ENCODE results near the gene GPR32. TPM values are rescaled to one million over a fixed set of nuclear protein-coding genes. Genes with fewer than 3 reads are reported as not detected.
A peak's percentile ranks its signal among the peaks of the same experiment; 100 is the strongest.
"Not testable (repeated sequence)": the region's sequence is repeated elsewhere in the genome, so short reads cannot be mapped to it uniquely, and the experiment has no call there.

The GPR32 gene
- not detected for polyA plus RNA-seq (ENCODE audit: insufficient read length in 10 of 10)
- long read RNA-seq, donor 1, result 0 reads
- long read RNA-seq, donor 2, result 0 reads
- long read RNA-seq, donor 3, result 0 reads
- long read RNA-seq, donor 4, result 0 reads
- long read RNA-seq, donor 5, result 0 reads
- long read RNA-seq, donor 6, result 0 reads
- long read RNA-seq, donor 7, result 0 reads
- long read RNA-seq, donor 8, result 0 reads
- long read RNA-seq, donor 9, result 0 reads

GRCh38 chr19:50770164-50770563, at the start of gene GPR32:
Gene GPR32, plus strand, starts transcription at chr19:50770464. Its CDS starts 137 bp downstream, at chr19:50770601.
- not testable (repeated sequence) for DNase-seq

DNA sequence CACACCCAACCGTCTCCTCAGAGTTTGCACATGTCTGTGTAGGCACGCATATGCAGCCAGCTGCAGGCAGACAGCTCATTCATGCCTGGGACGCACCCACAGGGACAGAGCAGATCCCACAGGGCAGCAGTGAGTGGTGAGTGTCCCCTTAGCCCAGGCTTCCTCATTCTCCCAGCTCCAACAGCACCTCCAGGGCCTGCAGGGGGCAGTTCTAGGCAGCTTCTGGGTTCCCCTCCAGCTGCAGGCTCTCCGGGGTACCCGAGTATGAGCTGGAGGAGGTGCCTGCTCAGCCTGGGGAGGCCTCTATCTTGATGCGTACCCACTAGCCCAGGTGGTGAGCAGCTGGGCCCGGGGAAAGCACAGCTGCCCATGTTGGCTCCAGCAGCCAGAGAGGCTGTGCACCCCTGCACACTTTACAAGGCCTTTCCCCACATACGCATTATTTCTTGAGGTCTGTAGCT, 49.3 kb upstream of the GPR32 start:
- DNase-seq, result peak in 1 of 3 donors; percentile 53

DNA sequence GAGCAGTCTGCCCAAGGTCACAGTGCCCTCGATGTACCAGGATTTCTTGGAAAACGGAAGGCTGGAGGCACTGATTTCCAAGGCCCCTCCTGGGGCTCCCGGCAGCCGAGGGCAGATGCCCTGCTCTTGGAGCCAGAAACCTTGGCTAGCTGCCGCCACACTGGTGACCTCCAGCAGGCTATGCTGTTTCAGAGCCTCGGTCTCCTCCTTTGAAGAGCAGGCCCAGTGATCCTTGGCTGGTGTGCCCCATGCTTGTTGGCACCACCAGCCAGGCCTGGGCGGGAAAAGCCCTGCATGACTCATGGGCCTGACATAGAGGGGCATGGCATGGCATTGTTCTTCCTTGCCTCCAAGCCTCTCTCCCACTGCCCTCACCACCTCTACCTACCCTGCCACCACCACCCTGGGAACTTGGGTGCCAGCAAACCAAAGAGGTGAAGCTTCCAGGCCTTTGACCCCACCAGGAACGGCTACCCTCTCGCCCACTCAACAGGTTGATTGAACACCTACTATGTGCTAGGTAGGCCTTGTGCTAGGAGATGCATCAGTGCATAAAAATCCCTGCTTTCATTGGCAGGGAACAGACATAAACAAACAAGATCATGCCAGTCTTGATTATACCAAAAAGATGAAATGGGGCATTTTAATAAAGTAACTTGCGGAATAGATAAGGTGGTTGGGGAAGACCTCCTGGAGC, 48.7 kb upstream of the GPR32 start:
- DNase-seq, result peak in 1 of 3 donors; percentile 49

GRCh38 chr19:50722201-50723013, 47.9 kb upstream of the GPR32 start:
- DNase-seq, result peak in 1 of 3 donors; percentile 57

GRCh38 chr19:50723069-50723468, 47.2 kb upstream of the GPR32 start, which contains the start of gene CLEC11A:
Gene CLEC11A, plus strand, starts transcription at chr19:50723364. Its CDS starts 162 bp downstream, at chr19:50723526.
- DNase-seq, result peak; percentile 69 to 90 (median 73)

- peak in 1 of 3 donors; percentile 54 for DNase-seq
These were observed 46.3 kb upstream of the GPR32 start for GRCh38 chr19:50723735-50724521.

DNA sequence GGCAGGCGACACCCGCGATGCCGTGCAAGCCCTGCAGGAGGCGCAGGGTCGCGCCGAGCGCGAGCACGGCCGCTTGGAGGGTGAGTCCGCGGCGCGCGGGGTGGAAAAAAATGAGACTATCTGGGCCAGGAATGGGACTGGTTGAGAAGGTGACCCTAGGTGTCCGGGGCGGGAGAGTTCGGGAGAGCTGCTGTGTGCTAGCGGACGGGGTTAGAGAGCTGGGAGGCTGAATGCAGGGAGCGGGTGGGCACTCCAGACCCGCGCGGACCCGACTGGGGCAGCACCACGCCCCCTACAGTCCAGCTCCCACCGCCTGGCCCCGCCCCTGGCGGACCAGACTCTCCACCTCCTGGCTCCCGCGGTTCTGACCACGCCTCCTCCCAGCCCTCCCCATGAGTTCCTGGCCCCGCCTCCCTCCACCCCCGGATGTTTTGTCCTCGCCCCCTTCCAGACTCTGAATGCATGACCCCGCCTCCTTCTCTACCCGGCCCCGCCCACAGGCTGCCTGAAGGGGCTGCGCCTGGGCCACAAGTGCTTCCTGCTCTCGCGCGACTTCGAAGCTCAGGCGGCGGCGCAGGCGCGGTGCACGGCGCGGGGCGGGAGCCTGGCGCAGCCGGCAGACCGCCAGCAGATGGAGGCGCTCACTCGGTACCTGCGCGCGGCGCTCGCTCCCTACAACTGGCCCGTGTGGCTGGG, 45.6 kb upstream of the GPR32 start:
- peak; percentile 99 to 100 (median 100) for DNase-seq

- DNase-seq, result no peak
These were observed 44.9 kb upstream of the GPR32 start for GRCh38 chr19:50725218-50725910.

DNA sequence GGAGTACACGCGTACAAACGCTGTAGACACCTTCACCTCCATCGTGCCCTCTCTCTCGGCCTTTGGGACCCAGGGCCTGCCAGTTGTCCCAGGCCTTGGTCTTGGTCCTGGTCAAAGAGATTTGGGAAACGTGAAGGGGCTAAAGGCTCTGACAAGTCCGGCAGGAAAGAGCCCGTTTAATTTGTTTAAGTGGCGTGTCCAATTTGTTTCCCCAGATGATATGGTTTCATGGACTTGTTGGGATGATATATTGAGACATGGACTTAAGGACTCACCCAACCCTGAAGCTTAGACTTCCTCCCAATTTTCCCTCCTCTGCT, 44.4 kb upstream of the GPR32 start:
- no peak for DNase-seq

GRCh38 chr19:50728084-50728737, 42.1 kb upstream of the GPR32 start:
- DNase-seq, result peak; percentile 68 to 86 (median 75)

DNA sequence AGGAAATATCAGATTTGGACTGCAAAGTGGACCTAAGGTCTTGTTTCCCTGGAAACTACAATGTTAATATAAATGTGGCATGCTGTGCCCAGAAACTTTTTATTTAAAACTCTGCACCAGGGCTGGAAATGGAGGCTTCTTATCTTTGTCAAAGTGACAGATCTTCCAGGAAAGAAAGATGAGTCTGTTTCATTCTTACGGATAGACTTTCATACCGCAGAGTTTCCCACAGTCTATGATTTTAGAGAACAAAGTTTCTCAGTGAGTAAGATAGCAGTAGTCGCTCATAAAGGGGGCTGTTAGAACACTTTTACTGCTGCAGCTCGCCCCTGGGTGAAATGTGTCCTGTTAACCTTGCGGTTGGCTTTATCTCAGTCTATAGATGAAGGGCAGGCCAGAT, 40.4 kb upstream of the GPR32 start:
- DNase-seq, result no peak

DNA sequence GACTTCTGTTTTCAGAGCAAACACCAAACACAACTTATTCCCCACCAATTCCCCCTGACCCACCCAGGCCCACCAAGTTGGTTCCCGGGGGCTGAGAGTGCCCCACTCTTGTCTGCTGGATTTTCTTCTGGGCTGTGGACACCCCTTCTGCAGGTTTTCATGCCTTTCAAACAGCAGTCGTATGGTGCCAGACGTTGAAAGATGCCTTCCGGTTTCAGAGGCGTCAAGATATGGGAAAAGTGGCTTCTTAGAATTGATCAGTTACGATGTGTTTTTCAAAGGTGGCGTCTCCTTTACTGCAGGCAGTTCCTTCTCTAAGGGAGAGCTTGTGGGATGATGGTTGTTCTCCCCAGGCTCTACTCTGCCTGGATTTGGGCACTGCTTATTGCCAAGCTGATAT, 34.4 kb upstream of the GPR32 start:
- DNase-seq, result no peak

GRCh38 chr19:50736338-50736737, 33.9 kb upstream of the GPR32 start:
- no peak for DNase-seq

DNA sequence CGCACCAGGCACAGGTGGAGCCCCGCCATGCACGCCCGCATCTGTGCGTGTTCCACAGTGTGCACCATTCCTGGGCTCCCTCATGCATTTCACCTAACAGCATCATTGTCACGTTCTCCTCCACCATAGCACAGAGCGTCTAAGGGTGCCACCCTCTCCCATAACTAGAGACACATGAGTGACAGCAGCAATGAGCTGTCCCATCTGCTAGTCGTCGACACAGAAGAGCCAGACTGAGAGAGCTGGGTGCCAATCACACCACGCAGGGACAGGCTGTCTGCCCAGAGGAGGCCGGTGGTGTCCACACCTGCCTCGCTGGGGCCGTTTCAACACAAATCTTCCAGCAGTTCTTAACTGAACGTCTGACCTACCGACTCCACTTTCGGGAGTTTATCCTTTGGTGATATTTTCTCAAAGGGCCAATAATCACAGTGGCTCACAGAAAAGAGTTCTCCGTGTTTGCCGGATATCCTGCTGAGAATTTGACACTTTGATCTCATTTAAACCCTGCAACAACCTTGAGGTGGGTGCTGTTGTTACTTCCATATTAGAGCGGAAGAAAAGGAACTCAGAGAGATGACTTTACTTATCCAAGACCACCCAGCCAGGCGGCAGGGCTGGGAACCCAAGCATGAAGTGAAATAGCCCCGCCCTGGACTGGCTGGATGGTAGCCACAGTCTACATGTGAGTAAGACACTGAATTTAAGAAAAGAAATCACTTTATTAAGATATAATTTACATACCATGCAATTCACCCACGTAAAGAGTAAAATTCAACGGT, 30.9 kb upstream of the GPR32 start:
- no peak for DNase-seq

GRCh38 chr19:50739914-50740426, 30.3 kb upstream of the GPR32 start:
- DNase-seq, result no peak

DNA sequence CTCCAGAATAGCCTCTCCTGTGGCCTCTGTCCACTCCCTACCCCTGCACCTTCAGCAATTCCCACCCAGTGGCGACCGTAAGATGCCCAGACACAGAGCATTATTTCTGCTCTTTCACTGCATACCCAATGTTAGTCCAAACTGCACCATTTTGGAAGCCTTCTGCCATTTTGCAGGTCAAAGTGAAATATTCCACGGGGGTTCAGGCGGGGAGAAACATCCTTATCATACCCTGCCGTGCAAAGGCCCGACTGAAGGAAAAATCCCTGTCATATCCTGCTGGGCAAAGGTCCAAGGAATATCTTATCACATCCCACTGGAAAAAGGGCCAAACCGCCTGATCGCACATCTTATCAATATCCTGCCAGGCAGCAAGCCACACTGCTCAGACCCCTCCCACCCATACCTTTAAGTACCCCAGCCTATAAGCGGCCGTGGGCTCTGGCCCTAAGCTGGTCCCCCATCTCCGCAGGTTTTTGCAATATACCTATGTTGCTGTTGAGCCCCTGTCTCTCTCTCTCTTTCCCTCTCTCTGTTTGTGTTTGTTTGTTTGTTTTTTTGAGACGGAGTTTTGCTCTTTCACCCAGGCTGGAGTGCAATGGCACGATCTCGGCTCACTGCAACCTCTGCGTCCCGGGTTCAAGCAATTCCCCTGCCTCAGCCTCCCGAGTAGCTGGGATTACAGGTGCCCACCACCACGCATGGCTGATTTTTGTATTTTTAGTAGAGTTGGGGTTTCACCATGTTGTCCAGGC, 28.9 kb upstream of the GPR32 start:
- DNase-seq, result no peak

- no peak for DNase-seq
These were observed 26.7 kb upstream of the GPR32 start for GRCh38 chr19:50743537-50743936.

DNA sequence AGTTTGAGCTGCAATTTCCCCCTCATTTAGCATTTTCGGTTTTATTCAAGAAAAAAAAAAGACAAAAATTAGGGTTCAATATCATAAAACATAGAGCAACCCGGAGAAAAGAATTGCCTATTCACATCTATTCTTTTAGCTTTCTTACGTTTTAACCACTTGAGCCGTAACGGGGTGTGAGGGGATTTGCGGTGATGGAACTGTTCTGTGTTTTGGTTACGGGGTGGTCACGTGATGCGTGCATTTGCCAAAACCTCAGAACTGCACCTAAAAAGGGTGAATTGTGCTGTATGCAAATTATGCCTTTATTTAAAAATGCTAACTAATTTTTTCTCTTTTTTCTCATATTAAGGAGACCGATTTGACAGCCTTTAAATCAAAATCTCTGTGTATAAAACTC, 25.0 kb upstream of the GPR32 start:
- DNase-seq, result no peak
